ENCODE results near the gene NECTIN1.

DNA sequence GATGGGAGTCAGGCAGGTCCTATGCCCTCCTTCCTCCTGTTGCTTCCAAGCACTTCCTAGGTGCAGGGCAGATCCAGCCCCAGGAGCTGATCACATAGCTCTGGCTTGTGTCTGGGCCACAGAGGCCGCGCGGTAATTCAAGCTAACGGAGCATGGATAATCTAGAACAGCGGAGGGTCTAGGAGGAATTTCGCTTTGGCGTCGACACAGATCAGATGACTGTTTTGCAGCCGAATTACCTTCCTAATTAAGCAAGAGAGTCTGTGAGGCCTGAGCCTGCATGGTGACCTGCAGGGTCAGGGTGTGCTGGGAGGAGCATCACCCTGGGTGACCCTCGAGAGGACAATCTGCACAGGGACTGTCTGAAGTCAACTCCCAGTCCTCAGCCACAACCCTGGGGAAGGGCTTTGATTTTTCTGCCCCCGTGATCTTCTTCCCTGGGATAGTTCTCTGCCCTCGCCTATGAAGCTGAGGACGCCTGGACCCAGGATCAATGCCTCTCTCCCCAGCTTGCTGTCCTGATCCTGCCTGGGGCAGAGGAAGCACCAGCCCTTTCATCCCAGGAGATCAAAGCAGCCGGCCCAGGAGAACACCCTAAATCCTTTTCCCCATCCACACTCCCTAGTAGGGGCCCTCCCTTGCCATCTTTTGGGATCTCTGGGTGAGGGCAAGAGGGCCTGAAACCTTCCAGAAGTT is 11.0 kb downstream of the NECTIN1 start:
- TF ChIP-seq CTCF (conservative IDR thresholded peaks at IDR 0.05; ENCODE audit: low read depth, low read length) (no peak), EZH2 (IDR thresholded peaks at IDR 0.05; ENCODE audit: low read length, unreplicated experiment) (no peak), EZH2phosphoT487 (IDR thresholded peaks at IDR 0.05; ENCODE audit: borderline replicate concordance, low read length) (no peak)

Data from PC-3 (cell line).